GM12873 (cell line): Measurements from ENCODE around the gene CYP26A1.

Experiments
- TF ChIP-seq, protein P1 (sequence below): IDR thresholded peaks from 2 replicates; pipeline ENCODE4 v1.5.1; 2012; ENCODE audit warnings: low read depth, mild to moderate bottlenecking, moderate library complexity, low read length, control low read depth; ENCODE audit not compliant: insufficient read depth; ENCODE audit errors: missing control alignments

Gene CYP26A1

DNA sequence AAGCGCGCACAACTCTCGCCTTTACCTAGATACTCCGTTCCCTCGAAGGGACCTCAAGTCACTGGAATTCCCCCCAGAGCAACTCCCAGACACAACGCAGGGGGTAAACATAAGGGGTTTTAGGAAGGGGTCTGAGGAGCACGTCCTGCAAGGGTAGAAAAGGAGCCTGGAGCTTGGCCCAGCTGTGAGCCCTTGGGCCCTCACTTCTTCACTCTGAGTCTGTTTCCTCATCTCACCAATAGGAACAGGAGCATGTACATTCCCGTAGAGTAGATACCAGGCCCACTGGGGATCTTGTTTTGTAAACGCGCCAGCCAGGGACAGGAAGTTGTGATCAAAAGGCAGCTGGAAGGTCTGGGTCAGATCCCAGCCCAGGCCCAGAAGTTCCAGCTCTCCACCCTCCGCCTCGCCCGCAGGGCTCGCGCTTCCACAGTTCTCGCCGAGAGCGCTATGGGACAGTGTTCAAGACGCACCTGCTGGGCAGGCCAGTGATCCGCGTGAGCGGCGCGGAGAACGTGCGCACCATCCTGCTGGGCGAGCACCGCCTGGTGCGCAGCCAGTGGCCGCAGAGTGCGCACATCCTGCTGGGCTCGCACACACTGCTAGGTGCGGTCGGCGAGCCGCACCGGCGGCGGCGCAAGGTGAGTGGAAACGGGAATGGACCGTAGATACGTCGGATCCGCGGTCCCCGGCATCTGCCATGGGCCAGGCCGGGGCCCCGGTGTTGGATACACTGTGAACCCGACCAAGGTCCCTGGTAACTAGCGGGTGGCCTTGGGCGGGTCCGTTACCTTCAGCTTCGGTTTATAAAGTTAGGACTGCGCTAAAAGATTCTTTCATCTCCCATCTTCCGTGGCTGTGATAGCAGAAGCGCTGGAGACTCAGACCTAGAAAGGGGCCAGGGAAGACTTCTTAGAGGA, 11.8 kb upstream of the CYP26A1 start:
- TF ChIP-seq, protein P1, sequence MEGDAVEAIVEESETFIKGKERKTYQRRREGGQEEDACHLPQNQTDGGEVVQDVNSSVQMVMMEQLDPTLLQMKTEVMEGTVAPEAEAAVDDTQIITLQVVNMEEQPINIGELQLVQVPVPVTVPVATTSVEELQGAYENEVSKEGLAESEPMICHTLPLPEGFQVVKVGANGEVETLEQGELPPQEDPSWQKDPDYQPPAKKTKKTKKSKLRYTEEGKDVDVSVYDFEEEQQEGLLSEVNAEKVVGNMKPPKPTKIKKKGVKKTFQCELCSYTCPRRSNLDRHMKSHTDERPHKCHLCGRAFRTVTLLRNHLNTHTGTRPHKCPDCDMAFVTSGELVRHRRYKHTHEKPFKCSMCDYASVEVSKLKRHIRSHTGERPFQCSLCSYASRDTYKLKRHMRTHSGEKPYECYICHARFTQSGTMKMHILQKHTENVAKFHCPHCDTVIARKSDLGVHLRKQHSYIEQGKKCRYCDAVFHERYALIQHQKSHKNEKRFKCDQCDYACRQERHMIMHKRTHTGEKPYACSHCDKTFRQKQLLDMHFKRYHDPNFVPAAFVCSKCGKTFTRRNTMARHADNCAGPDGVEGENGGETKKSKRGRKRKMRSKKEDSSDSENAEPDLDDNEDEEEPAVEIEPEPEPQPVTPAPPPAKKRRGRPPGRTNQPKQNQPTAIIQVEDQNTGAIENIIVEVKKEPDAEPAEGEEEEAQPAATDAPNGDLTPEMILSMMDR, result no peak

DNA sequence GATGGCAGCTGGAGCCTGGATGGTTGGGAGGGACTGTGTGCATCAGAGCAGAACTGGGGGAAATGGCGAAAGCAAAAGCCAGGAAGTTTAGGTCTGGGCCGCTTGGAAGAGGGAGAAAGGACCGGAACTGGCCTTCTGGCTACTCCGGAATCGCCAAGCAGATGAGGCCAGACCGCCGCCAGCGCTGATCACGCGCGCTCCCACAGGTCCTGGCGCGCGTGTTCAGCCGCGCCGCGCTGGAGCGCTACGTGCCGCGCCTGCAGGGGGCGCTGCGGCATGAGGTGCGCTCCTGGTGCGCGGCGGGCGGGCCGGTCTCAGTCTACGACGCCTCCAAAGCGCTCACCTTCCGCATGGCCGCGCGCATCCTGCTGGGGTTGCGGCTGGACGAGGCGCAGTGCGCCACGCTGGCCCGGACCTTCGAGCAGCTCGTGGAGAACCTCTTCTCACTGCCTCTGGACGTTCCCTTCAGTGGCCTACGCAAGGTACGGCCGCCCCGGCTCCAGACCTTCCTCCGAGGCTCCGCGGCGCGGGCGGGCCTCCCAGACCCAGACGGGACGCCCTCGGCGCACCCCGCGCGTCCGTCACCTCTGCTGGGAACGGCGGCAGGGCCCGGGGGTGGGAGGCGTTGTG, 11.1 kb upstream of the CYP26A1 start:
- TF ChIP-seq, protein P1, result peak; percentile 67

DNA sequence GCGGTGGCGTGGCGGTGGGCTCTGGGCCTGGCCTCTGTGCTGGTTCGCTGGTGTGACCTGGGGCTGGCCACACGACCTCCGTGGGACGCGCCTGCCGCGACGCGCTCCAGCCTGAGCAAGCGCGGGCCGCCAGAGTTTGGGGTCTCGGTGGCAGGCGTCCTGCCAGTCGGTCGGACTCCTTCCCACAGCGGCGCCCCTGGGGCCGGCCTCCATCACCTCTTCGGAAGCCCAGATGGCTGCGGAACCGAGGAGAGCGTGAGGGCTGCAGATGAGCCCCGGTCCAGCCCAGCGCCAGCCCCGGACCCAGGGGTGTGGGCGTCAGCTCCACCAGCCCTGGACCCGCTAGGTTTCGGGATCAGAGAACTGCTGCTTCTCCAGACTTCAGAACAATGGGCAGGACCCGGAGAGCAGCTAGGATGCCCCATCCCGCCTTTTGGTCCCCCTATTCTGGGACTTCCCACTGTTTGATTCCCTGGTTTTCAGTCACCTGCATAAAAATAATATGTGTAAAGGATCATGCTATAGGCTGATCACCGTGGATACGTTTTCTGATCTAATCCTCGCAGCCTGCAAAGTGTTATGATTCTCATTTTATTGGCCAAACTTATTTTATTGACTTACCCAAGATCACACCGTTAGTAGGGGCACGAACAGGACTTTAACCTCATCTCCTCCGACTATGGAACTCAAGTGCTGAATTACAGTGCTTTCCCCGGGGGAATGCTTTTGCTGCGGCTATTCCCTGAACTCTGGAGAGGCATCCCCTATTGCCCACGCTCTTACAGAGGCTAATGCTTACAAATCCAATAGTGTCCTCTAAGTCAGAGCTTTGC, 10.3 kb upstream of the CYP26A1 start:
- TF ChIP-seq, protein P1, result no peak

DNA sequence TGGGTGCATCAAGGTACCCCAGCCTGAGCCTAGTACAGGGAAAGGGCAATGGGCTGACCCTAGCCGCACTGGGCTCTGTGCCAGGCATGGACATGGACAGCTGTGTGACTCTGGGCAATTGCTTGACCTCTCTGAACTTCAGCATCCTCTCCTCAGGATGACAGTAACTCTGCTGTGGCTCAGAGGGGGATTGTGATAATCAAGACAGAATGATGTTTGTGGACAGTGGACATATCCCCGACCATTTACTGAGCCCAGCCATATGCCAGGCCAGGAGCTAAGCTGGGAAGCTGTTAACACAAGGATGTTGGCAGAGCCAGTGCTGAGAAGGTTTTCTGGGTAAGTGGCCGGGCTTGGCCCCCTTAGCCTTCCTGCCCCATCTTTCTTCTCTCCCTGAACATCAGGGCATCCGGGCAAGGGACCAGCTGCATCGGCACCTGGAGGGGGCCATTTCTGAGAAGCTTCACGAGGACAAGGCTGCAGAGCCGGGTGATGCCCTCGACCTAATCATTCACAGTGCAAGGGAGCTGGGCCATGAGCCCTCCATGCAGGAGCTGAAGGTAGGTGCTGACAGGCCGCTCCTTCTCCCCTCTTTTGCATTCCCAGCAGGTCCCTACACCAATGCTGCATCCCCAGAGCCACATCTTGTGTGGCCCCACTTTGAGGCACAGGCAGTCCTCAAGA, 9.6 kb upstream of the CYP26A1 start:
- TF ChIP-seq, protein P1, result no peak

DNA sequence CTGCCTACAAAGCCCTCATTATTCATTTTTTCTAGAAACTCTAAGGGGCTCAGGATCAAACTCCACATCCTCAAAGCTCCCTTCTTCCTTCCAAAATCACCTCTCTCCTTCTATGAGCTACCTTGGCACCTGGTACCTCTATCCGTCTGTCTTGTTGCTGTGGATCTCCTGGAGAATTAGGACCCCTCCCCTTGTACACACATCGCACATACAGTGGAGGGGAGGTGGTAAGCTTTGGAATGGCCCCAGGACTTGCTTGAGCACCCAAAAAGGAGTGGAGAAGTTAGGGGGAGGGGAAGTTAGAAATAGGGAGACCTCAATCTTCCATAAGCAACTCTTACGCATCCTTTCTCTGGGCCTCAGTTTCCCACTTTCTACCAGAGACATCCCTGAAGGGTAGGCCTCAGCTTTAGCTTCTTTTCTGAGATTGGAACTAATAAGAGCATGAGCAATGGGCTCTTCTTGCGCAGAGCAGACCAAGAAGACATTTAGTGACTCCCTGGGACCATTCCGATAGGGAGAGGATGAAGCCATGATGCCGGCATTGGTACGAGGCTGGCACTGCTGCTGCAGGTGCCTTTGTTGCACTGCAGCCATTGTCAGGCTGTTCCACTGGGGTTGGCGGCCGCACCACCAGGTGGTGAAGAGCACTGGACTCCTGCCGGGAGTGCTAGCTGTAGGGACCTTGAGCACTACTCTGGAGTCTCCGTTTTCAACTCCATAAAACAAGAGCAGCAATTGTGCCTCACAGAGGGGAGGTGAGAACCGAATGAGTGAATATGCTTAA, 8.6 kb upstream of the CYP26A1 start:
- TF ChIP-seq, protein P1, result no peak

DNA sequence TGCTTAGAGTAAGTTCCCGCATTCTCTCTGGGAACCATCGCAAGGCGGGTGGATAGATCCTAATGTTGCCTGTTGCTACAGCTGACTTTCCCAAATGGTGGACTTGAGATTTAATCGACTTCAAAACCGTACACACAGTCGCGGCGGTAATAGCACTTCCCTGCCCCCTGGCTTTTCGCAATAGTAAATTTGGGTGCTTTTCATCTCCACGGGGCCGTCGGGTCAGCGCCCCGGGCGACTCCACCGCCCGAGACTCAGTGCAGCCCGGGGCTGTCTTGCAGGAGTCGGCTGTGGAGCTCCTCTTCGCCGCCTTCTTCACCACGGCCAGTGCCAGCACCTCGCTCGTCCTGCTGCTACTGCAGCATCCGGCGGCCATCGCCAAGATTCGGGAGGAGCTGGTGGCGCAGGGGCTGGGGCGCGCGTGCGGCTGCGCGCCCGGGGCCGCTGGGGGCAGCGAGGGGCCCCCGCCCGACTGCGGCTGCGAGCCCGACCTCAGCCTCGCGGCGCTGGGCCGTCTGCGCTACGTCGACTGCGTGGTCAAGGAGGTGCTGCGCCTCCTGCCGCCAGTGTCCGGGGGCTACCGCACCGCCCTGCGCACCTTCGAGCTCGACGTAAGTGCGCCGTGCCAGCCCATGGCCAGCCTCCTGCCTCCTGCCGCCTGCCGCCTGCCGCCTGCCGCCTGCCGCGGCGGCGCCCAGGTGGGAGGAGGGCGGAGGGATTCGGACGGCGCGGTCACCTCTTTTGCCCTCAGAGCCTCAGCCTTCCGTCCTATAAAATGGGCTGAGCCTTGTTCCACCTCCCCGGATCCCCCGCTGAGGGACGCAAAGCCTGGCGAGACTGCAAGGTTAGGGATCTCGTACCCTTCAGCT, 7.8 kb upstream of the CYP26A1 start:
- TF ChIP-seq, protein P1, result no peak
